ENCODE data around the gene CD74.

CD74 gene

GRCh38 chr5:150410524-150411244 lies 2.0 kb downstream of the CD74 start:
- no peak for DNase-seq (ENCODE audit: low read depth in 3 of 3)

GRCh38 chr5:150409638-150410523 lies 2.8 kb downstream of the CD74 start:
- DNase-seq (ENCODE audit: low read depth in 3 of 3): peak in 2 of 3 donors; percentile 25 to 29

- no peak for DNase-seq (ENCODE audit: low read depth in 3 of 3)
Measured at GRCh38 chr5:150408231-150408943, 4.3 kb downstream of the CD74 start.

GRCh38 chr5:150407096-150407720 lies 5.5 kb downstream of the CD74 start:
- DNase-seq (ENCODE audit: low read depth in 3 of 3): no peak

- no peak for DNase-seq (ENCODE audit: low read depth in 3 of 3)
Measured at GRCh38 chr5:150406723-150407095, 6.0 kb downstream of the CD74 start.

GRCh38 chr5:150406103-150406722 lies 6.5 kb downstream of the CD74 start:
- DNase-seq (ENCODE audit: low read depth in 3 of 3): no peak

- no peak for DNase-seq (ENCODE audit: low read depth in 3 of 3)
Measured at GRCh38 chr5:150404941-150405816, 7.5 kb downstream of the CD74 start.

- no peak for DNase-seq (ENCODE audit: low read depth in 3 of 3)
Measured at GRCh38 chr5:150404535-150404934, 8.2 kb downstream of the CD74 start.

- DNase-seq (ENCODE audit: low read depth in 3 of 3): no peak
Measured at GRCh38 chr5:150404121-150404520, 8.6 kb downstream of the CD74 start.

- no peak for DNase-seq (ENCODE audit: low read depth in 3 of 3)
Measured at GRCh38 chr5:150402901-150403342, 9.8 kb downstream of the CD74 start.

- no peak for DNase-seq (ENCODE audit: low read depth in 3 of 3)
Measured at GRCh38 chr5:150402229-150402773, 10.4 kb downstream of the CD74 start.

GRCh38 chr5:150401376-150402228 lies 11.1 kb downstream of the CD74 start:
- DNase-seq (ENCODE audit: low read depth in 3 of 3): no peak

GRCh38 chr5:150401076-150401375 lies 11.7 kb downstream of the CD74 start:
- no peak for DNase-seq (ENCODE audit: low read depth in 3 of 3)

- no peak for DNase-seq (ENCODE audit: low read depth in 3 of 3)
Measured at GRCh38 chr5:150400316-150401075, 12.2 kb downstream of the CD74 start.

GRCh38 chr5:150399524-150400211 lies 13.0 kb downstream of the CD74 start:
- DNase-seq (ENCODE audit: low read depth in 3 of 3): no peak

- no peak for DNase-seq (ENCODE audit: low read depth in 3 of 3)
Measured at GRCh38 chr5:150398722-150399523, 13.8 kb downstream of the CD74 start.

Data from stimulated activated CD4-positive, alpha-beta T cell treated with anti-CD3 and anti-CD28 coated beads, TNF-alpha, amount 100 ng/mL, for 48 hours (primary cell).